ENCODE data around the gene MCCC1. TPM values are rescaled to one million over a fixed set of nuclear protein-coding genes. Genes with fewer than 3 reads are reported as not detected.
"Not testable (repeated sequence)": the region's sequence is repeated elsewhere in the genome, so short reads cannot be mapped to it uniquely, and the experiment has no call there.

Gene MCCC1
- total RNA-seq, 2 experiments from 2014 or later = 23.5 to 27.5 TPM

GRCh38 chr3:183094711-183095110 lies 4.6 kb downstream of the MCCC1 start:
- H3K27ac Mint-ChIP-seq = no peak overlapping the region
- H3K4me1 Mint-ChIP-seq = peaks cover 23% of the 10 kb centered on the region
- DNase-seq = no peak
- H3K9me3 Mint-ChIP-seq = no peaks in the 10 kb centered on the region
- H3K4me3 Mint-ChIP-seq = no peak overlapping the region
- ChIA-PET CTCF (interaction anchor here (1.3 to 6.0 kb wide), 2 partner anchors 10 to 288 kb away, joined by 3 to 42 read pairs; no protein-coding TSS in a partner anchor), POLR2A (no interaction called here)
- peaks cover 29% of the 10 kb centered on the region for H3K36me3 Mint-ChIP-seq (ENCODE audit: low read depth)
- no peaks in the 10 kb centered on the region for H3K27me3 Mint-ChIP-seq

GRCh38 chr3:183092256-183092655 lies 7.0 kb downstream of the MCCC1 start:
- ChIA-PET CTCF (no interaction called here), POLR2A (no interaction called here)
- DNase-seq = no peak
- H3K4me3 Mint-ChIP-seq = no peak overlapping the region
- H3K4me1 Mint-ChIP-seq = peaks cover 7% of the 10 kb centered on the region
- no peaks in the 10 kb centered on the region for H3K27me3 Mint-ChIP-seq
- no peak overlapping the region for H3K27ac Mint-ChIP-seq
- H3K36me3 Mint-ChIP-seq (ENCODE audit: low read depth) = peaks cover 34% of the 10 kb centered on the region
- no peaks in the 10 kb centered on the region for H3K9me3 Mint-ChIP-seq

DNA sequence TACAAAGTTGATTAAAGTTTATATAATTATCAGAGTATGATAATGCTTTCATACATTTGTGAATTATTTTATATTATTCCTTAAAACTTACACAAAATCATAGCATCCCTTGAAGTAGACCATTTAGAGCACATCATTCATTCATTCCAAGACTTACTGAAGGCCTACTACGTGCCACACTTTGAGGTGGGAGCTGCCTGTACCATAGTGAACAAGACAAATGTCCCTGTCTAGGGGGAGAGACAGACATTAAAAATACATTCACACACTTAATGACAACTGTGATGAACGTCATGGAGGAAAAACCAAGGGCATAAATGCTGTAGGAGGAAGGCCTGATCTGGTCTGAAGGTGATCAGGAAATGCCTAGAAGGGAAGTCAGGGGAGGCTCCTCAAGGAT lies 12.1 kb downstream of the MCCC1 start:
- ChIA-PET POLR2A (no interaction called here), CTCF (interaction anchor here (1.1 to 3.9 kb wide), 2 partner anchors 10 to 177 kb away, joined by 3 to 42 read pairs; partner anchors contain the start of gene MCCC1)
- Mint-ChIP-seq H3K27me3 (no peaks in the 10 kb centered on the region), H3K27ac (no peak overlapping the region), H3K9me3 (no peaks in the 10 kb centered on the region), H3K4me1 (no peaks in the 10 kb centered on the region), H3K36me3 (ENCODE audit: low read depth) (peaks cover 49% of the 10 kb centered on the region), H3K4me3 (no peak overlapping the region)
- DNase-seq = no peak

DNA sequence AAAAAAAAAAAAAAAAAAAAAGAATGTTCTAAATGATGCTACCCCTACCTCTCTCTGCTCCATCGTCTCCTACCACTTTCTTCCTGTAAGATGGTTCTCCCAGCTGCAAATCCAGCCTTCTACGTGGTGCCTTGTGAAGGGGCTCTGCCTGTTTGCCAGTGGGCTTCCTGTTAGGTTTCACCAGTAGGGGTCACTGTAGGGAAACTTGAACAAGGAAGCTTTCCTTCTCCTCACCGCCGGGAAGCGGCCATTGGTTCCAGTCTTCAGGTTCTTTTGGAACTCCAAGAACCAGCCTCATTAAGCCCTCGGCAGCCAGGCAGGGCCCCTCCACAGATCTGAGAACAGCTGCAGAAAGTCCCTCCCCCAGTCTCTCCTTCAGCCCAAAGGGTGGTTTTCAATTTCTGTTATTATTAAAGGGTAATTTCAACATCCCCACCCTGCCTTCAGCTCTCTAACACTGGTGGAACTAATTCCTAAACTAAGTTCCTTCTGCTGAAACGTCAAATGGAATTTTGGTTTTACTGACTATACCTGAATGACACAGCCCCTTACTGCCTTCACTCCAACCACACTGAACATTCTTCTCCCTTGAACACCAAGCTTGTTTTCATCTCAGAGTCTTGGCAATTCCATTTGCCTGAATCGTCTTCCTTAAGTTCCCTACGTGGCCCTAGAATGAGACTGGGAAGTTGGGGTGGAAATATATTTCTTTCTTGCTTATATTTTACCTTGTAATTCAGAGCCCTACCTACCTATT lies 13.5 kb downstream of the MCCC1 start:
- no peaks in the 10 kb centered on the region for H3K4me1 Mint-ChIP-seq
- no peak overlapping the region for H3K4me3 Mint-ChIP-seq
- ChIA-PET CTCF (interaction anchor here (0.6 to 3.9 kb wide), 12 partner anchors 11 to 422 kb away, joined by 3 to 42 read pairs (median 4); partner anchors contain the start of gene MCCC1), POLR2A (interaction anchor here (1.1 kb wide), 1 partner anchor 13 kb away, joined by 4 read pairs; no protein-coding TSS in a partner anchor)
- no peak overlapping the region for H3K27ac Mint-ChIP-seq
- no peak for DNase-seq
- H3K36me3 Mint-ChIP-seq (ENCODE audit: low read depth) = peaks cover 56% of the 10 kb centered on the region
- no peaks in the 10 kb centered on the region for H3K27me3 Mint-ChIP-seq
- no peaks in the 10 kb centered on the region for H3K9me3 Mint-ChIP-seq

DNA sequence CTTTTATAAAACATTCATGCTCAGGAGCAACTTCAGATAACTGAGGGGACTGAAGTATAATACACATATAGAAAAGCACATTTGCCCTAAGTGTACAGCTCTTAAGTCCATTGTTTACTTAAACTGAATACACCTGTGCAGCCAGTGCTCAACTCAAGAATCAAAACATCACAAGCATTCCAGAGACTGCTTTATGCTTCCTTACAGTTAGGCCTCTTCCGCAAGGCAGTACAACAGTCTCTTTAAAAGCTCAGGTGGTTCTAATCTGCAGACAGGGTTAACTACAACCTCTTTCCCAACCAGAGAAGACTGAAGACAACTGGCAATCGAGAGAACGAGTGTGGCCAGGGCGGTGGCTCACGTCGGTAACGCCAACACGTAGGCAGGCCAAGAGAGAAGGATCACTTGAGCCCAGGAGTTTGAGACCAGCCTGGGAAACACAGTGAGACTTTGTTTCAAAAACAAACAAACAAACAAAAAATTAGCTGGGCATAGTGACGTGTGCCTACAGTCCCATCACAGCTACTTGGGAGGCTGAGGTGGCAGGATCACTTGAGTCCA lies 16.9 kb downstream of the MCCC1 start:
- ChIA-PET POLR2A (no interaction called here), CTCF (interaction anchor here (0.9 to 1.1 kb wide), 2 partner anchors 11 to 39 kb away, joined by 3 read pairs; no protein-coding TSS in a partner anchor)
- H3K4me1 Mint-ChIP-seq = no peaks in the 10 kb centered on the region
- no peaks in the 10 kb centered on the region for H3K27me3 Mint-ChIP-seq
- H3K9me3 Mint-ChIP-seq = peaks cover 21% of the 10 kb centered on the region
- H3K4me3 Mint-ChIP-seq = no peak overlapping the region
- no peak overlapping the region for H3K27ac Mint-ChIP-seq
- H3K36me3 Mint-ChIP-seq (ENCODE audit: low read depth) = peaks cover 75% of the 10 kb centered on the region
- DNase-seq = no peak

DNA sequence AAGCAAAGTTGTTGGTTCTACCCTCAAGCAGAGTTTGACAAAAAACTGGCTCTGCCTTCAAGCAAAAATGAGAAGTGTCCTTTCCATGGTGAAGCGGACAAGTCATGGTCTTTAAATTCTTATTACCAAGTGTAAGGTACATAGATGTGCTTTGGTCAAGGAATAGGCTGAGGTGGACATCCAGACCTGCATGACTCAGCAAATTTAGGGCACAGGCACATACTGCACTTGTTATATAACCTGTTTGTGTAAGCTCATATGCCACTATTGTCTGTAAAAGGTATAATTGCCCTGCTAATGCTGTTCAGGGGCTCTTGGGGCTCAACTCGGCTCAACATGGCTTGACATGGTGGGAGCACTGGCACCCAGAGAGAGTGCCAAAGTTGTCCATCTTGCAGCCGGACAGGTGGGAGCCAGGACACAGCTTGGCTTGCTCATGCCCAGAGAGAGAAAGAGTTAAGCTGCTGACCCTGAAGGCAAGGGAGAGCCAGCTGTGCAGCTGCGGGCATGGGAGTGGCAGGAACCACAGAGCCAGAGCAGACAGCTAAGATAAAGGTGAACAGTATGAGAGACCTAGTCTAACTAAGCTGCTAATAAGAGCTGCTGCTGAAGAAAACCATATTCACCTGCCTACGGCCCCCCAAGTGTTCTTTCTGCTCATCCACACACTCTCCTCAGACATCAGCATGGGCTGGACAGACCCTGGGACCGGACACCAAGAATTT lies 17.7 kb downstream of the MCCC1 start:
- POLR2A ChIA-PET = interaction anchor here (1.4 kb wide), 1 partner anchor 16 kb away, joined by 3 read pairs; no protein-coding TSS in a partner anchor
- Mint-ChIP-seq H3K27ac (no peak overlapping the region), H3K4me3 (no peak overlapping the region), H3K36me3 (ENCODE audit: low read depth) (peaks cover 79% of the 10 kb centered on the region), H3K9me3 (peaks cover 21% of the 10 kb centered on the region), H3K4me1 (no peaks in the 10 kb centered on the region), H3K27me3 (no peaks in the 10 kb centered on the region)
- DNase-seq = no peak
- CTCF ChIA-PET = no interaction called here

GRCh38 chr3:183080628-183081027 lies 18.7 kb downstream of the MCCC1 start:
- no peak overlapping the region for H3K4me3 Mint-ChIP-seq
- no peak overlapping the region for H3K27ac Mint-ChIP-seq
- CTCF ChIA-PET = no interaction called here
- POLR2A ChIA-PET = interaction anchor here (1.4 kb wide), 1 partner anchor 17 kb away, joined by 3 read pairs; no protein-coding TSS in a partner anchor
- no peak for DNase-seq
- no peaks in the 10 kb centered on the region for H3K27me3 Mint-ChIP-seq
- H3K9me3 Mint-ChIP-seq = peaks cover 21% of the 10 kb centered on the region
- H3K4me1 Mint-ChIP-seq = no peaks in the 10 kb centered on the region
- peaks cover 75% of the 10 kb centered on the region for H3K36me3 Mint-ChIP-seq (ENCODE audit: low read depth)

DNA sequence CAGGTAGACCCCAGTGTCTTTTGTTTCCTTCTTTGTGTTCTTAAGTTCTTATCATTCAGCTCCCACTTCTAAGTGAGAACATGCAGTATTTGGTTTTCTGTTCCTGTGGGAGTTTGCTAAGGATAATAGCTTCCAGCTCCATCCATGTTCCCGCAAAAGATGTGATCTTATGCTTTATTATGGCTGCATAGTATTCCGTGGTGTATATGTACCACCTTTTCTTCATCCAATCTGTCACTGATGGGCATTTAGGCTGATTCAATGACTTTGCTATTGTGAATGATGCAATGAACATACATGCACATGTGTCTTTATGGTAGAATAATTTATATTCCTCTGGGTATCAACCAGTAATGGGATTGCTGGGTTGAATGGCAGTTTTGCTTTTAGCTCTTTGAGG lies 24.4 kb downstream of the MCCC1 start:
- Mint-ChIP-seq H3K4me1 (peaks cover 11% of the 10 kb centered on the region), H3K36me3 (ENCODE audit: low read depth) (peaks cover 60% of the 10 kb centered on the region), H3K27me3 (no peaks in the 10 kb centered on the region), H3K9me3 (peaks cover 12% of the 10 kb centered on the region), H3K27ac (no peak overlapping the region), H3K4me3 (no peak overlapping the region)
- POLR2A ChIA-PET = interaction anchor here (1.1 kb wide), 1 partner anchor 24 kb away, joined by 3 read pairs; no protein-coding TSS in a partner anchor
- DNase-seq = no peak
- CTCF ChIA-PET = no interaction called here

- Mint-ChIP-seq H3K36me3 (ENCODE audit: low read depth) (peaks cover 56% of the 10 kb centered on the region), H3K9me3 (peaks cover 10% of the 10 kb centered on the region), H3K27me3 (no peaks in the 10 kb centered on the region), H3K4me3 (no peak overlapping the region), H3K27ac (no peak overlapping the region), H3K4me1 (peaks cover 11% of the 10 kb centered on the region)
- ChIA-PET POLR2A (no interaction called here), CTCF (no interaction called here)
- no peak for DNase-seq
Measured at GRCh38 chr3:183074261-183074660, 25.0 kb downstream of the MCCC1 start.

GRCh38 chr3:183073839-183074238 lies 25.5 kb downstream of the MCCC1 start:
- CTCF ChIA-PET = no interaction called here
- H3K4me1 Mint-ChIP-seq = peaks cover 11% of the 10 kb centered on the region

DNA sequence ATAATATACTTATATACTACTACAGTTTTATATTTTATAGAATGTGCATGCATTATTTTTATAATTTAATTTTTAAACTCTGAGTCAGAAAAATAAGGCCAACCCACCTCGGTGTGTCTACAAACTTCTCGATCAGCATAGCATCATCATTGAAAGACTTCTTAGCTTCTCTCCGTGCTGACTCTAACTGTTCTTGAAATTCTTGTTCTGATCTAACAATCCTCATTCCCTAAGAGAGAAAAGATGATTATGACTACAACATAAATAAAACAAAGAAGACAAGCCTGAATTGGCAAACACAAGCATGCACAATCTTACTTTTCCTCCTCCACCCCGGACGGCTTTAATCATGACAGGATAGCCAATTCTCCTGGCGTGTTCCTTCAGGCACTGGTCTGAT lies 28.4 kb downstream of the MCCC1 start:
- Mint-ChIP-seq H3K4me3 (no peak overlapping the region), H3K9me3 (no peaks in the 10 kb centered on the region), H3K36me3 (ENCODE audit: low read depth) (peaks cover 44% of the 10 kb centered on the region), H3K27me3 (no peaks in the 10 kb centered on the region), H3K27ac (no peak overlapping the region), H3K4me1 (peaks cover 11% of the 10 kb centered on the region)
- DNase-seq = no peak
- CTCF ChIA-PET = no interaction called here
- POLR2A ChIA-PET = no interaction called here

More at GRCh38 chr3:183073839-183074238, 25.5 kb downstream of the MCCC1 start:
- H3K36me3 Mint-ChIP-seq (ENCODE audit: low read depth) = peaks cover 54% of the 10 kb centered on the region
- POLR2A ChIA-PET = no interaction called here
- no peak for DNase-seq
- no peak overlapping the region for H3K27ac Mint-ChIP-seq
- no peaks in the 10 kb centered on the region for H3K27me3 Mint-ChIP-seq
- peaks cover 6% of the 10 kb centered on the region for H3K9me3 Mint-ChIP-seq
- no peak overlapping the region for H3K4me3 Mint-ChIP-seq

DNA sequence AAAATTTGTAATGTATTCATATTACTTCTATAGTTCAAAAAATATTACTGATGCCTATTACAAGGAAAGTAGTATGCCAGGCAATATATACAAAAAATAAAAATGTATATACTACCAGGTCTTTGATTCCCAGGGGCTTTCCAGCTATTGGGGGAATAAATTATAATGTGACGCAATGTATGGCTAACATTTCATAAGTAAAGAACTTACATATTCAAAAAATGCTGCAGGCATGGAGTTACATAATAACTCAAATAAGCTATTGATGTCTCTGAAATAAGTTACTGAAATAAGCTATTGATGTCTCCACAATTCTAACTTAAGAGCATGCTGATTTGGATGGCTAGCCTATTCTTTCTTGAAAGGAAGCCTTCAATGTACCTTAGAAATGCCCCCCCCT lies 30.2 kb downstream of the MCCC1 start:
- ChIA-PET CTCF (interaction anchor here (1.2 kb wide), 1 partner anchor 15 kb away, joined by 4 read pairs; no protein-coding TSS in a partner anchor), POLR2A (no interaction called here)
- peaks cover 4% of the 10 kb centered on the region for H3K4me1 Mint-ChIP-seq

DNA sequence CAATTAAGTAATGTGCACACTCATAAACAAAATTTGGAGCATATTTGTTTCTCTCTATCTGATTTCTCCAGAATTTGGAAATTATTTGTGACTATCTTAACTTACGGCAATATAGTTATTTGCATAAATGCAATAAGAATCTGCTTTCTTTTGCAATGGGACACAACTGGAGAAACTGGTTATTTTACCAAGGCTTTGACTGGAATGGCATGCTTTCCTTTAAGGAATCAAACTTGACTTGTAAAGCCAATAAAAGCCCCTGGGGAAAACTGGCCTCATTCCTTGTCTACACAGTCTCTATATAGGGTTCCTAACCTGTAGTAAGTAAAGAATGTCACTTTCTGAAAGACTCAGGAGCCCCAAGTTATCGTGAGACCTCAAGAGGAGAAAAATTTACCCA lies 32.4 kb downstream of the MCCC1 start:
- H3K4me1 Mint-ChIP-seq, H3K27ac Mint-ChIP-seq, H3K9me3 Mint-ChIP-seq, H3K4me3 Mint-ChIP-seq, H3K27me3 Mint-ChIP-seq, DNase-seq, CTCF ChIA-PET, POLR2A ChIA-PET: not testable (repeated sequence)
- peaks cover 42% of the 10 kb centered on the region for H3K36me3 Mint-ChIP-seq (ENCODE audit: low read depth)

More for the DNA sequence above, 30.2 kb downstream of the MCCC1 start:
- Mint-ChIP-seq H3K27ac (no peak overlapping the region), H3K9me3 (no peaks in the 10 kb centered on the region), H3K27me3 (no peaks in the 10 kb centered on the region), H3K4me3 (no peak overlapping the region), H3K36me3 (ENCODE audit: low read depth) (peaks cover 46% of the 10 kb centered on the region)
- no peak for DNase-seq

All from activated CD4-positive, alpha-beta memory T cell treated with anti-CD3 and anti-CD28 coated beads, Interleukin-2, amount 10 ng/mL, durations not matched to agents 7 days and 5 days (primary cell).